Prostate gland (tissue), 2 donors: ENCODE measurements around the gene RAP1GDS1.

Source experiments
- CTCF ChIP-seq, 4 experiments: fragments of 200-600 bp in 2 of 4; fragments of 450-650 bp in 2 of 4; sonication (generic) in 2 of 4; IDR thresholded peaks; 1 replicate in 3 of 4; 2 replicates in 1 of 4; pipeline ENCODE4 v1.5.1; 2016 to 2019; ENCODE audit warnings: antibody characterized with exemption in 4 of 4, mild to moderate bottlenecking in 2 of 4, moderate library complexity in 2 of 4
- POLR2AphosphoS5 ChIP-seq: sonication (generic); formaldehyde crosslinking; IDR thresholded peaks from one replicate; pipeline ENCODE4 v1.6.1; 2017; ENCODE audit warnings: antibody characterized with exemption

GRCh38 chr4:98421111-98421510, 159.9 kb downstream of the RAP1GDS1 start:
- no peak for TF ChIP-seq CTCF (IDR thresholded peaks at IDR 0.05)
- TF ChIP-seq POLR2AphosphoS5: no peak
